Adrenal gland (tissue), 5 donors: Measurements from ENCODE around the gene PDRG1.

Experiments used
- POLR2A ChIP-seq, 2 donors: fragments of 450-650 bp; IDR thresholded peaks; one replicate each; pipeline ENCODE4 v1.6.1; 2017; ENCODE audit warnings: antibody characterized with exemption in 2 of 2, mild to moderate bottlenecking in 2 of 2, moderate library complexity in 1 of 2
- TF ChIP-seq, protein P1 (sequence below), 6 experiments: fragments of 450-650 bp in 4 of 6; fragments of 200-600 bp in 2 of 6; sonication (generic) in 1 of 6; IDR thresholded peaks; 1 replicate in 5 of 6; 2 replicates in 1 of 6; pipeline versions ENCODE4 v1.5.1 to v1.8.0; 2016 to 2021; ENCODE audit warnings: antibody characterized with exemption in 6 of 6, mild to moderate bottlenecking in 2 of 6, moderate library complexity in 1 of 6
- donor health status: DM: no; HTN: no; CAD: no.

DNA sequence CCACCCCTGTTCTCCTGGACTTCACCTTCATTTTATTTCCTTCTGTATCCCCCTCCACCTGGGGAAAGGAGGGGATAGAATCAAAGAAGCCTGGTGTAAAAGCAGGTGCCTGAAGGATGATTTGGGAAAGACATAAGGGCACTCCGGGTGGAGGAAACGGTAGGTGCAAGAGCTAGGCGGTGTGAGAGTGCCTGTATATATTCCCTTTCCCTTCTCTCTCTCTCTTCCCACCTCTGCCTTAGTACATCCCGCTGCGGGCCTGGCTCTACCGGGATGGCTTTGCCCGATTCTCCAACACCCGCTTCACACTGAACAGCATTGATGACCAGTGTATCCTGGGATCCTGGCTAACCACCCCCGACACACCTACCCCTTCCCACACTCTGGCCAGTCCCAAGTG lies 26.2 kb downstream of the PDRG1 start:
- no peak for TF ChIP-seq POLR2A (IDR thresholded peaks at IDR 0.05)
- TF ChIP-seq, protein P1, sequence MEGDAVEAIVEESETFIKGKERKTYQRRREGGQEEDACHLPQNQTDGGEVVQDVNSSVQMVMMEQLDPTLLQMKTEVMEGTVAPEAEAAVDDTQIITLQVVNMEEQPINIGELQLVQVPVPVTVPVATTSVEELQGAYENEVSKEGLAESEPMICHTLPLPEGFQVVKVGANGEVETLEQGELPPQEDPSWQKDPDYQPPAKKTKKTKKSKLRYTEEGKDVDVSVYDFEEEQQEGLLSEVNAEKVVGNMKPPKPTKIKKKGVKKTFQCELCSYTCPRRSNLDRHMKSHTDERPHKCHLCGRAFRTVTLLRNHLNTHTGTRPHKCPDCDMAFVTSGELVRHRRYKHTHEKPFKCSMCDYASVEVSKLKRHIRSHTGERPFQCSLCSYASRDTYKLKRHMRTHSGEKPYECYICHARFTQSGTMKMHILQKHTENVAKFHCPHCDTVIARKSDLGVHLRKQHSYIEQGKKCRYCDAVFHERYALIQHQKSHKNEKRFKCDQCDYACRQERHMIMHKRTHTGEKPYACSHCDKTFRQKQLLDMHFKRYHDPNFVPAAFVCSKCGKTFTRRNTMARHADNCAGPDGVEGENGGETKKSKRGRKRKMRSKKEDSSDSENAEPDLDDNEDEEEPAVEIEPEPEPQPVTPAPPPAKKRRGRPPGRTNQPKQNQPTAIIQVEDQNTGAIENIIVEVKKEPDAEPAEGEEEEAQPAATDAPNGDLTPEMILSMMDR (IDR thresholded peaks at IDR 0.05): no peak
